ENCODE measurements around the gene CDH13.

DNA sequence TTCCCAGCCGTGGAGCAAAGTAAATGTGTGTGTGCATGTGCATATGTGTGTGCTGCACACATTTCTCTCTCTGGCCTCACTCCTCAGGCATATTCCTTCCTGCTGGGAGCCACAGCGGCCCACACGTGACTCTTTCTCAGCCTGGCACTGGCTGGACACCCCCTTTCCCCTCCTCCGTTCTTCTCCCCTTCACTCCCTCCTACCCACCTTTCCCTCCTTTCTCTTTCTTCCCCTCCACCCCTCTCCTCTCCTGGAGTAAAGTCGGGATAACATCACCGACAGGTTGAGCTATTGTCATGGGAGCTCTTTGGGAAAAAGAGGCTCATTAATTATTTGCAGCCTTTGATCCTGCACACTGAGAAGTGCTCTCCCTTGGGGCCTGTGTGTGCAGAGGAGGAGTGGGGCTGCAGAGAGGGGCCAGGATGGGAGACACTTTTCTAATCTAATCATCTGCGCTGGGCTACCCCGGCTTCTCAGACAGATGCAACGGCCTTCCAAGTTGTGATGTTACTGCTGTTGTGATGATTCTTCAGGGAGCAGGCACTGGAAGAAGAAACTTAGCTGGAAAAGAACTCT lies 1054.7 kb downstream of the CDH13 start:
- TF ChIP-seq POLR2A (IDR thresholded peaks at IDR 0.05): no peak
- TF ChIP-seq CTCF (IDR thresholded peaks at IDR 0.05): no peak

All from adrenal gland (tissue), 5 donors.